Stimulated activated CD8-positive, alpha-beta memory T cell treated with anti-CD3 and anti-CD28 coated beads, Interleukin-7, amount 100 ng/mL, for 1 hour (primary cell): Measurements from ENCODE around the gene FOXO1.
"Not testable (repeated sequence)": the region's sequence is repeated elsewhere in the genome, so short reads cannot be mapped to it uniquely, and the experiment has no call there.

Experiments used
- DNase-seq, 2 donors: peaks; one replicate each; pipeline ENCODE4 v3.0.0-alpha.2; 2020; ENCODE audit warnings: low read depth in 2 of 2

The FOXO1 gene

DNA sequence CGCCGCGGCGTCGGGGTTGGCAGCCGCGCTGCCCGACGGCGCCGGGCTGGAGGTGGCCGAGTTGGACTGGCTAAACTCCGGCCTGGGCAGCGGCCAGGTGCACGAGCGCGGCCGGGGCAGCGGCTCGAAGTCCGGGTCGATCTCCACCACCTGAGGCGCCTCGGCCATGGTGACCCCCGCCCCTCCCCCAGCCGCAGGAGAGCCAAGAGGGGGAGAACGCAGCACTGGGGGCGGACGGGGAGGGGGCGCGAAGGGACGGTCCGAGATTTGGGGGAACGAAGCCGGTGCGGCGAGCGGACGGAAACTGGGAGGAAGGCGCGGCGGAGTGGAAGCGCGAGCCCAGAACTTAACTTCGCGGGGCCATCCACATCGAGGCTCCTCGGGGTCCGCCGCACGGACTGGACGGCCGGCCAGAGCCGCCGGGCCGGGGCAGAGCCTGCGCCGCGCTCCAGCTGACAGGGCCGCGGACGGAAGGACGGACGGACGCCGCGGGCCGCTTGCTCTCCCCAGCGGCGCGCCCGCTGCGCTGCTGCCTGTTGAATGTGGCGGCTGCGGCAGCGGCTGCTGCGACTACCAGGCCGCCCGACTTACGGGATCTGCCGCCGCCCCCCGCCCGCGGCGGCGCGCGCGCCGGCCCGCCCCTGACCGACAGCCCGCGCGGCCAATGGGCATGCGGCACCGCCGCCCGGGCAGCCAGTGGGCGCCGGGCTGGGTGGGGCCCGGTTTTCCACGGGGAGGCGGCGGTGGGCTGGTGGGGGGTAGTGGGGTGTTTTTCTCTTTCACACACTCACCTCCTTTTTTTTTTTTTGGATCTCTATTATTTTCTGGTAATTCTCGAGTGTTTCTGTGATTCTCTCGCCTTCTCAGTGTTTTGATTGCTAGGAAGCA lies at the start of gene FOXO1:
Gene FOXO1, minus strand, starts transcription at position 597 of the 888 bp plus-strand sequence. Its CDS starts 429 bp downstream, at position 168.
- DNase-seq = peak; percentile 73 to 78

- not testable (repeated sequence) for DNase-seq
Measured at GRCh38 chr13:40714433-40714832, 48.0 kb upstream of the FOXO1 start.

- DNase-seq = no peak
Measured at GRCh38 chr13:40706439-40706838, 40.0 kb upstream of the FOXO1 start.

GRCh38 chr13:40697711-40698110 lies 31.3 kb upstream of the FOXO1 start:
- DNase-seq = no peak

GRCh38 chr13:40694426-40694825 lies 28.0 kb upstream of the FOXO1 start:
- no peak for DNase-seq

GRCh38 chr13:40692946-40693345 lies 26.5 kb upstream of the FOXO1 start:
- DNase-seq = no peak

GRCh38 chr13:40688781-40689180 lies 22.3 kb upstream of the FOXO1 start:
- no peak for DNase-seq

GRCh38 chr13:40682449-40683240 lies 16.2 kb upstream of the FOXO1 start:
- DNase-seq = no peak

DNA sequence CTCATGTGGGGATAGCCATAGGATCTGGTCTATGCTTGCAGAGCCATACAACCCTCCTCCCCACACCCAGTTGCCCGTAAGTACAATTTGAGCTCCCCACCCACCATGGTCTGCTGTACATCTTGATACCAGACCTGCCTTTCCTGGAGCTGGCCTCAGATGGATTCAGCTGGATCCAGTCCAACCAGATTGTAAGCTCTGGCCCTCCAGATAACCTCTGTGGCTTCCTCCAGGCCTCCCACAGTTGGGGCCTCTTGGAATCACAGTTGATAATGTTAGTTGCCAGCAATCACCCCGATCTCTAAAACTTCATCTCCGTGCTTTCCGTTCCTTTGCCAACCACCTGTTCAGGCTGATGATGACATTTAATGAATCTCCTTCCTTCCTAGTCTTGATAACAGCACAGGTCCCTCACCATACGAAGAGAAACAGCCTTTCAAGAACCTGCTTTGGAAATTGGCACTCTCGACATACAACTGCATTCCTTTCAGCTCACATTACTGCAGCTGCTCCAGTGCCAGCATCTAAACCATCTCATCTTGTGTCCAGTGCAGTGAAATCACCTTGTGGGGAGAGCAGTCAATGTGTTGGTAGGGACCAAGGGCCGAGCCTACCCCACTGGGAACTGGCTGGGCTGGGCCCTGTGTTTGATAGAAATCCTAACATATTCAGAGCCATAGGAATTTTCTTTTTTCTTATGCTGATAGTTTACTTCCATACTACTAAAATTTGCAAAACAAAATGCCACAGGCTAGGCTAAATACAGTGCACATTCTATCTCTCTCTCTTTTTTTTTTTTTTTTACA lies 15.1 kb upstream of the FOXO1 start:
- DNase-seq = no peak

- no peak for DNase-seq
Measured at GRCh38 chr13:40680659-40681323, 14.3 kb upstream of the FOXO1 start.

- DNase-seq = no peak
Measured at GRCh38 chr13:40679480-40679985, 13.1 kb upstream of the FOXO1 start.

DNA sequence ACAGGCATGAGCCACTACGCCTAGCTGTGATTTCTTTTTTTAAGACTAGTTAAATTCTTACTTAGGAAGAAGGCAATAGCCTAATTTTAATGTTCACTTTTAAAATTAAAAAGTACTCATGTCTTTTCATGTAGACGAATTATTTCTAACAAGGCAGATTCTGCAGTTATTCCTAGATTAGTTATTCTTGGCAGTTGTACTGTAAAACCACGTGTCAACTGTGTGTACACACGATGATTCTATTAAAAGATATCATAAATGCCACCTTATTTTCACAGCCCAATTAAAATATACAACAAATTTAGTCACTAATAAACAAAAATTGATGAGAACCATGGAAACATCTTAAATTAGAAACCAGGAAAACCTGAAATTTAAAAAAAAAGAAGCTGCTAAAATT lies 10.6 kb upstream of the FOXO1 start:
- no peak for DNase-seq

GRCh38 chr13:40676007-40676406 lies 9.6 kb upstream of the FOXO1 start:
- DNase-seq = no peak

GRCh38 chr13:40673414-40673813 lies 7.0 kb upstream of the FOXO1 start:
- DNase-seq = no peak

DNA sequence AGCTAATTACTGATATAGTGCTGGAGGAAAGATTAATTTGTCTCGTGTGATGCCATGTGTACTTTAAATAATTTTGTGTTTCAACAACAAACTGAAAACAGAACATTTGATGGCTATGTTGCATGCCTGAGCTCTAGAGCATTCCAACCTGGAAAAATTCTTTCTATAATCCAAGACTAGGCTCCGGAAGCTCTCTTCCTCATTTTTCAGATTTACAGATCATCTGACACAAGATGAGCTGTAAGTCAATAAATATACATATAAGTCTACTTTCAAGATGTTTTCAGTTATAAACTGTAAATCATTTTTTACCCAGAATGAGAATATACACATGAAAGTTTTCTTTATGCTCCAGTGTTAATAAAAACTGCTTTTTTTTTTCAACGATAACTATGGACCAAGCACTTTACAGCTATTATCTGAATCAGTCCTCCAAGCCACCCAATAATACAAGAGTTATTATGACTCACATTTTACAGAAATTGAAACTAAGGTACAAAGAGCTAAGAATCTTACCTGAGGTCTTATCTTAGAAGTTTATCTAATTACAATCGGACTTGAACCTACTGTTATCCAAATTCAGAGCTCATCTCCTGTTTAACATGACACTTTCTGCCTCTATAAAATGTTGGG lies 6.4 kb upstream of the FOXO1 start:
- no peak for DNase-seq

- no peak for DNase-seq
Measured at GRCh38 chr13:40671956-40672764, 5.7 kb upstream of the FOXO1 start.

DNA sequence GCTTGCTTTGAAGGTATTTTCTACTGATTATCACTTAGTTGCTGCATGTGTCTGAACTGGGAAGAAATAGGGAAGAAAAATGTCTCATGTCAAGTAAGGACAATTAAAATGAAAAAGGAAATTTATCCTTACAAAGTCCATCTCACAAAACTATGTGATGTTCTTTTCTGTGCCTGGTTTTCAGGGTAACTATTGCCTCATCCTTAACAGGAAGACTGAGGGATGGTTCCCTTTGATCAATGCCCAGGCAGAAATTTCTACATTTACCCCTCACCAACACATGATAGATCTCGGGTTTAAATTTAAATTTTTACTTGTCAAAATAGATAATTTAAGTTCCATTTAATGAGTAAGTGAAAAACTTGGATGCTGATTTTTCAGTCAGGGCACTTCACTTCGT lies 3.9 kb upstream of the FOXO1 start:
- no peak for DNase-seq

- peak in 1 of 2 donors; percentile 14 for DNase-seq
Measured at GRCh38 chr13:40668335-40668734, 1.9 kb upstream of the FOXO1 start.

DNA sequence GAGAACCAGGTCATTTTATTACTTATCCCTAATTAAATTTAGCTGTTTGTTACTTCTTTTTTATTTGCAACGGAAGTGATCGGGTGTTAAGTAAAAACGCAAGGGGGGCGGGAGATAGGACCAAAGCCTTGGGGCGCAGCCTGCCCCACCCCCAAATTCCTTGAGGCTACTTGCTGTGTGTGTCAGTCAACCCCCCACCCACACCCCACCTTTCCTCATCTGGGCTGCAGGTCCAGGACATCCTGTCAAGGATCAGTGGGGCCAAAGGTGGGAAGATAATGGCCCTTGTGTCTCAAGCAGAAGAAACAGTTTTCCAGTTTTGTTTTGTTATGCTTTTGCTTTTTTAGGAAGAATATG lies 1.2 kb upstream of the FOXO1 start:
- DNase-seq = no peak
